Endodermal cell (in vitro differentiated cells): ENCODE results near the gene DAPK1. TPM values are rescaled to one million over a fixed set of nuclear protein-coding genes. Genes with fewer than 3 reads are reported as not detected.
A peak's percentile ranks its signal among the peaks of the same experiment; 100 is the strongest.

ENCODE experiments used
- DNase-seq: peaks from one replicate; pipeline ENCODE4 v3.0.0-alpha.2; 2017
- H3K27ac ChIP-seq: 2 replicates; pipeline ENCODE4 v1.5.1; 2013; ENCODE audit warnings: mild to moderate bottlenecking, low read depth, low read length, moderate library complexity
- H3K27me3 ChIP-seq: 2 replicates; pipeline ENCODE4 v1.6.1; 2013; ENCODE audit warnings: mild to moderate bottlenecking, low read length, moderate library complexity; ENCODE audit not compliant: insufficient read depth, control insufficient read depth, poor library complexity, severe bottlenecking
- H3K36me3 ChIP-seq: 2 replicates; pipeline ENCODE4 v1.7.0; 2013; ENCODE audit warnings: mild to moderate bottlenecking, low read length, moderate library complexity; ENCODE audit not compliant: control insufficient read depth, insufficient read depth
- H3K4me1 ChIP-seq: one replicate; pipeline ENCODE4 v1.7.0; 2013; ENCODE audit warnings: low read length; ENCODE audit not compliant: control insufficient read depth, insufficient read depth
- H3K4me3 ChIP-seq: 2 replicates; pipeline ENCODE4 v1.5.1; 2013; ENCODE audit warnings: mild to moderate bottlenecking, low read length, moderate library complexity
- H3K9ac ChIP-seq: 2 replicates; pipeline ENCODE4 v1.6.1; 2013; ENCODE audit warnings: mild to moderate bottlenecking, low read length, moderate library complexity; ENCODE audit not compliant: poor library complexity, severe bottlenecking; ENCODE audit errors: extremely low read depth
- H3K9me3 ChIP-seq: 2 replicates; pipeline ENCODE4 v1.6.1; 2013; ENCODE audit warnings: mild to moderate bottlenecking, low read length, moderate library complexity; ENCODE audit not compliant: control insufficient read depth
- H3K27ac Mint-ChIP-seq: 2 replicates; pipeline ENCODE4 v1.8.0; 2020; ENCODE audit warnings: mixed read lengths
- H3K27me3 Mint-ChIP-seq: 2 replicates; pipeline ENCODE4 v1.8.0; 2021; ENCODE audit warnings: mild to moderate bottlenecking, mixed read lengths; ENCODE audit not compliant: insufficient read depth
- H3K36me3 Mint-ChIP-seq: 2 replicates; pipeline ENCODE4 v1.8.0; 2020; ENCODE audit warnings: low read depth, mixed read lengths
- H3K4me1 Mint-ChIP-seq: 2 replicates; pipeline ENCODE4 v1.8.0; 2020; ENCODE audit warnings: mixed read lengths
- H3K4me3 Mint-ChIP-seq: 2 replicates; pipeline ENCODE4 v1.8.0; 2020; ENCODE audit warnings: mild to moderate bottlenecking, moderate library complexity, mixed read lengths
- H3K9me3 Mint-ChIP-seq: 2 replicates; pipeline ENCODE4 v1.8.0; 2020; ENCODE audit warnings: mild to moderate bottlenecking, mixed read lengths
- WGBS, 2 experiments: methylation state at CpG; one replicate each; pipeline versions ENCODE4 v1.1.5 to v1.1.7; 2013; ENCODE audit warnings: missing lambda C conversion rate in 2 of 2, mixed read lengths in 1 of 2; ENCODE audit not compliant: insufficient coverage in 1 of 2, insufficient read length in 1 of 2; 5-methylcytosine and 5-hydroxymethylcytosine counted together
- total RNA-seq, 2 donors: library from RNA; stranded (reverse); fragmentation: NEBNext Ultra II Directional in 1 of 2; extraction: Animal tissue kit (Norgen Biotek cat#: 25700) in 1 of 2; gene quantifications; 2 replicates in 1 of 2; 3 replicates in 1 of 2; pipeline ENCODE4 v1.2.1, GENCODE V29; 2021
- TF ChIP-seq, protein P1 (sequence below): fragments of 200-600 bp; sonication (generic); conservative IDR thresholded peaks from 2 replicates; pipeline ENCODE4 v1.5.0; 2021; ENCODE audit warnings: antibody characterized with exemption, mild to moderate bottlenecking

The DAPK1 gene
- total RNA-seq, 2 donors from 2014 or later = 117 to 139 TPM

DNA sequence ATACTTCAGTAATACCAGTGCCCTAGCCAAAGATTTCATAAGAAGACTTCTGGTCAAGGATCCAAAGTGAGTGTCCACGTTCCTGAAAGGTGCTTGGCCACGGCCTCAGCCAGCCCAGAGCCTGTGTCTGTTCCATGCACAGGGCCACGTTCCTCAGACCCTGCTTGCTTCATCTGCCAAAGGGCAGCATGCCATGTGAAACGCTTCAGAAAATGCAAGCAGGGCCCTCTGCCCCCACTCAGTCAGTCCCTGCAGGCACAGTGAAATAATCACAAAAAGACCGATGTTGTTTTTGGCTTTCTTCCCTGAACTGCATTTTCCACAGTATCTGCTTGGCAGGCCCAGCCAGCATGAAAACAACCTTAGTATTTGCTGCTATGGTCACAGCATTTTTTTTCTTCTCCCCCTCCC lies 142.7 kb downstream of the DAPK1 start:
- H3K27ac ChIP-seq = no peak overlapping the region
- no peaks in the 10 kb centered on the region for H3K9me3 ChIP-seq
- TF ChIP-seq, protein P1, sequence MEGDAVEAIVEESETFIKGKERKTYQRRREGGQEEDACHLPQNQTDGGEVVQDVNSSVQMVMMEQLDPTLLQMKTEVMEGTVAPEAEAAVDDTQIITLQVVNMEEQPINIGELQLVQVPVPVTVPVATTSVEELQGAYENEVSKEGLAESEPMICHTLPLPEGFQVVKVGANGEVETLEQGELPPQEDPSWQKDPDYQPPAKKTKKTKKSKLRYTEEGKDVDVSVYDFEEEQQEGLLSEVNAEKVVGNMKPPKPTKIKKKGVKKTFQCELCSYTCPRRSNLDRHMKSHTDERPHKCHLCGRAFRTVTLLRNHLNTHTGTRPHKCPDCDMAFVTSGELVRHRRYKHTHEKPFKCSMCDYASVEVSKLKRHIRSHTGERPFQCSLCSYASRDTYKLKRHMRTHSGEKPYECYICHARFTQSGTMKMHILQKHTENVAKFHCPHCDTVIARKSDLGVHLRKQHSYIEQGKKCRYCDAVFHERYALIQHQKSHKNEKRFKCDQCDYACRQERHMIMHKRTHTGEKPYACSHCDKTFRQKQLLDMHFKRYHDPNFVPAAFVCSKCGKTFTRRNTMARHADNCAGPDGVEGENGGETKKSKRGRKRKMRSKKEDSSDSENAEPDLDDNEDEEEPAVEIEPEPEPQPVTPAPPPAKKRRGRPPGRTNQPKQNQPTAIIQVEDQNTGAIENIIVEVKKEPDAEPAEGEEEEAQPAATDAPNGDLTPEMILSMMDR = no peak
- Mint-ChIP-seq H3K4me1 (peaks cover 31% of the 10 kb centered on the region), H3K27ac (peak overlapping the region; percentile 9), H3K27me3 (no peaks in the 10 kb centered on the region), H3K9me3 (no peaks in the 10 kb centered on the region), H3K36me3 (peaks cover 48% of the 10 kb centered on the region), H3K4me3 (no peak overlapping the region)
- peaks cover 16% of the 10 kb centered on the region for H3K4me1 ChIP-seq
- no peak for DNase-seq
- no peak overlapping the region for H3K9ac ChIP-seq
- H3K36me3 ChIP-seq = peaks cover 61% of the 10 kb centered on the region
- no peaks in the 10 kb centered on the region for H3K27me3 ChIP-seq
- H3K4me3 ChIP-seq = no peak overlapping the region
- WGBS, 2 experiments = 93 to 98% methylated on average over 5 of the region's 5 CpGs

- no peaks in the 10 kb centered on the region for H3K27me3 Mint-ChIP-seq
- peaks cover 54% of the 10 kb centered on the region for H3K36me3 Mint-ChIP-seq
- no peak overlapping the region for H3K27ac Mint-ChIP-seq
- peaks cover 66% of the 10 kb centered on the region for H3K36me3 ChIP-seq
- H3K4me3 ChIP-seq = no peak overlapping the region
- H3K9me3 ChIP-seq = no peaks in the 10 kb centered on the region
- no peak overlapping the region for H3K27ac ChIP-seq
- H3K27me3 ChIP-seq = no peaks in the 10 kb centered on the region
- TF ChIP-seq, protein P1 = no peak
- 91 to 100% methylated on average over 3 of the region's 3 CpGs for WGBS, 2 experiments
- DNase-seq = no peak
- H3K4me1 ChIP-seq = peaks cover 18% of the 10 kb centered on the region
- no peak overlapping the region for H3K4me3 Mint-ChIP-seq
- peaks cover 34% of the 10 kb centered on the region for H3K4me1 Mint-ChIP-seq
- no peaks in the 10 kb centered on the region for H3K9me3 Mint-ChIP-seq
- no peak overlapping the region for H3K9ac ChIP-seq
These were observed 143.4 kb downstream of the DAPK1 start for GRCh38 chr9:87641067-87641466.

DNA sequence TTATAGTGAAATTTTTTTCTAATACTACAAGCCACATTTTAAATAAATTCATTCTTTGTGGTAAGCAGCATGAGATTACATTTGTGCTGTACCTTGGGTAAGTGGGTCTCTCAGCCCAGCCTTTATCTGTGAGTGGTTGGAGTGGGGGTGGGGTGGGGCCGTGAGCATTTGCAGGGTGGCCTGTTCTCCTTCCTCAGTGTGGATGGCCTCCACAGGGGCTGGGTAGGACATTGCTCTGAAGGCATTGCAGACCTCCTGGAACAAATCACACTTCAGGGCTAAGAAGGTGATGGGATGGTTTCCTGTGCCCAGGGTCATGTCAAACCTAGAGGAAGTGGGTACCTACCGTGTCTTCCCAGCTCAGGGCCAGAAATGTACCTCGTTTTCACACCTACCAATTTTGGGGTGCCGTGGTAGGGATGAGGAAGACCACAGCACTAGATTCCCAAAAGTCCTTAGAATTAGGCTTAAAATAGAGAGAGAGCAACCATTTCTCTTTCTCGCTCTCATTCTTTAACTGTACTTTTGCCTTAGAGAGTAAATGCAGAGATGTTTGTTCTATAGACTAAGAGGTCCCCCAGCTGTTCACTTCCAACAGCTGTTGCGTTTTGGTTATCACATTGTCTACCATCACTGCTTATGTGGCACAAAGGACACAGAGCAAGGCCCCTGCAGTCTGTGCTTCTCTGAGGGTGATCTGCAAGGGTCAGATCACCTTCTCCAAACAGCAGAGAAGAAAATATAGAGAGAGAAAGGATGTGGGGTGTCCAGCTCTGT lies 144.9 kb downstream of the DAPK1 start:
- peaks cover 64% of the 10 kb centered on the region for H3K36me3 Mint-ChIP-seq
- Histone ChIP-seq H3K9ac (no peak overlapping the region), H3K36me3 (peaks cover 78% of the 10 kb centered on the region), H3K4me1 (peaks cover 18% of the 10 kb centered on the region), H3K27me3 (no peaks in the 10 kb centered on the region), H3K4me3 (no peak overlapping the region), H3K27ac (no peak overlapping the region), H3K9me3 (no peaks in the 10 kb centered on the region)
- TF ChIP-seq, protein P1 = no peak
- no peak overlapping the region for H3K4me3 Mint-ChIP-seq
- peaks cover 34% of the 10 kb centered on the region for H3K4me1 Mint-ChIP-seq
- no peaks in the 10 kb centered on the region for H3K9me3 Mint-ChIP-seq
- DNase-seq = peak; percentile 16
- no peak overlapping the region for H3K27ac Mint-ChIP-seq
- H3K27me3 Mint-ChIP-seq = no peaks in the 10 kb centered on the region
- WGBS, 2 experiments = 83 to 89% methylated on average over 3 to 6 of the region's 6 CpGs
